ENCODE measurements around the gene TMEM204.

DNA sequence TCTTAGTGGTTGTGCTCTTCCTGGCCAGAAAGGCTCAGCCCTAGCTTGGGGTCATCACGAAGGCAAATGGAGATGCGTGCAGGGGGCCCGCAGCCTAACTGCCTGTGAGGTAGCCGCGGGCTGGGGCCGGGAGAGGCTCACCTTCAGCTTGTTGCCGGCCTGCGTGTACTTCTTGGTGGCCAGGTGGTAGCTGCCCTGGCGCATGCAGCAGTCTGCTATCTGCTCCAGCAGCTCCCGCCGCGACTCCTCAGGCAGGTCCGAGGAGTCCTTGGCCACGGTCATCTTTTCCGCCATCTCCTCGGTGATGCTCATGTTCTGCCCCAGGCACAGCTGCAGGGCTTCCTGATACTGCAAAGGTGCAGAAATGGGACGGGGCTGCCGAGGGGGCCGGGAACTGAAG lies 13.0 kb upstream of the TMEM204 start:
- TF ChIP-seq EZH2phosphoT487 (IDR thresholded peaks at IDR 0.05; ENCODE audit: borderline replicate concordance, low read depth) (no peak), SMC3 (IDR thresholded peaks at IDR 0.05; ENCODE audit: low read depth, low read length) (no peak), CTCF (IDR thresholded peaks at IDR 0.05) (no peak)
